NT2/D1 (cell line): ENCODE results near the gene TMEM240.
"Not testable (repeated sequence)": the region's sequence is repeated elsewhere in the genome, so short reads cannot be mapped to it uniquely, and the experiment has no call there.

Source experiments
- DNase-seq: peaks from one replicate; pipeline ENCODE4 v3.0.0-alpha.2; 2011; ENCODE audit warnings: low read depth, low spot score
- H3K27me3 ChIP-seq: 2 replicates; pipeline ENCODE4 v1.6.0; 2011; ENCODE audit warnings: mild to moderate bottlenecking; ENCODE audit not compliant: insufficient read length, insufficient read depth
- H3K36me3 ChIP-seq: 2 replicates; pipeline ENCODE4 v1.6.1; 2011; ENCODE audit warnings: mild to moderate bottlenecking, low read length, mixed read lengths; ENCODE audit not compliant: insufficient read depth, insufficient read length
- H3K4me1 ChIP-seq: 2 replicates; pipeline ENCODE4 v1.5.1; 2011; ENCODE audit not compliant: insufficient read depth, insufficient read length
- H3K4me3 ChIP-seq: 2 replicates; pipeline ENCODE4 v1.5.1; 2011; ENCODE audit warnings: low read depth; ENCODE audit not compliant: insufficient read length
- H3K9ac ChIP-seq: 2 replicates; pipeline ENCODE4 v1.6.0; 2011; ENCODE audit warnings: low read depth; ENCODE audit not compliant: insufficient read length
- H3K9me3 ChIP-seq: 2 replicates; pipeline ENCODE4 v1.5.1; 2011; ENCODE audit warnings: mild to moderate bottlenecking, low read length; ENCODE audit not compliant: insufficient read depth
- SUZ12 ChIP-seq: IDR thresholded peaks from 2 replicates; pipeline ENCODE4 v1.6.1; 2011; ENCODE audit not compliant: insufficient read length, insufficient read depth; ENCODE audit errors: extremely low read depth
- YY1 ChIP-seq: IDR thresholded peaks from 2 replicates; pipeline ENCODE4 v1.6.1; 2011; ENCODE audit not compliant: insufficient read length, insufficient read depth
- ZNF274 ChIP-seq: IDR thresholded peaks from 2 replicates; pipeline ENCODE4 v1.6.1; 2011; ENCODE audit warnings: mild to moderate bottlenecking, low read depth, low read length

TMEM240 gene

DNA sequence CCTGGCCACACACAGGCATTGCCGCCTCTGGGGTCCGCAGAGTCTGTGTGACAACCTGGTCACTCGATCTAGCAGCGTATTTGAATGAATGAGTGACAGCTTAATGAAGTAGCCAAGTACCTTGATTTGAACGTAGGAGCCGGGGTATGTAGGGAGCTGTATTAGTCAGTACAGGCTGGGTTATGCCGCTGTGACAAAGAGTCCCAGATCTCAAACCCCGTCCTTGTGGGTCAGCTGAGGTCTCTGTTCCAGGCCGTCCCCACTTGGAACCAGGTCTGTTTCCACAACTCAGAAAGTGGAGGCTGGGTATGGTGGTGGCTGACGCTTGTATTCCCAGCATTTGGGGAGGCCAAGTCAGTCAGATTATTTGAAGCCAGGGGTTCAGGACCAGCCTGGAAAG is 48.8 kb downstream of the TMEM240 start:
- H3K27me3 ChIP-seq: no peaks in the 10 kb centered on the region
- H3K9ac ChIP-seq: no peak overlapping the region
- H3K9me3 ChIP-seq: peaks cover 14% of the 10 kb centered on the region; the same call in 1 of the 2 replicates
- no peak for DNase-seq
- no peak overlapping the region for H3K4me3 ChIP-seq
- peaks cover 72% of the 10 kb centered on the region for H3K36me3 ChIP-seq
- TF ChIP-seq SUZ12: no peak
- no peak for TF ChIP-seq ZNF274
- no peaks in the 10 kb centered on the region for H3K4me1 ChIP-seq

DNA sequence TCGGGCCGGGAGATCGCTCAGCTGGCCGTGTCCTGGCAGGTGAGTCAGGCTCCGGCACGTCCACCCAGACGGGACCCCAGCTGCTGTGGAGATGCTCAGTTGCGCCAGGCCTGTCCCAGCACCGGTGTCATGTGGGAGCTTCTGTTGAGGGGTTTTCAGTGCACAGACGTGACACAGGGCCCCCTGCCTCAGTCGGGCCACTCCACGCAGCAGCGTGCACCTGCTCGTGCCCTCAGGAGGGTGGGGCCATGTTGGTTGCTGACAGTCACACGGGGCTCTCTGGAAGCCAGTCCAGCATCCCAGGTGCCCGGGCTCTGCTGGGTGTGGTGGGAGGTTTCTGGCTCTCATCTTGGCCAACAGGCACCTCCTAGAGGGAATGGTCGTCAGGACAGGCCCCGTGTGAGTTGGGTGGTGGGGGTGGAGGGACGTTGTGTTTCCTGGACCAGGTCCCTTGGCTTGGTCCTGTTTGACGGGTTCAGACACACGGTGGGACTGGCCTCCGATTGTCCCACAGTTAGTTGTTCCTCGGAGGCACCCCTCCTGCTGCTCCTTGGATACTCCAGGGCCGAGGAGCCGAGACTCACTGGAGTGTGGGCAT is 49.7 kb downstream of the TMEM240 start:
- no peaks in the 10 kb centered on the region for H3K27me3 ChIP-seq
- TF ChIP-seq ZNF274 (no peak), SUZ12 (no peak), YY1 (no peak)
- peaks cover 14% of the 10 kb centered on the region; the same call in 1 of the 2 replicates for H3K9me3 ChIP-seq
- H3K4me3 ChIP-seq: no peak overlapping the region
- no peak for DNase-seq
- H3K4me1 ChIP-seq: no peaks in the 10 kb centered on the region
- peaks cover 73% of the 10 kb centered on the region for H3K36me3 ChIP-seq
- H3K9ac ChIP-seq: no peak overlapping the region

- H3K36me3 ChIP-seq: peaks cover 71% of the 10 kb centered on the region
Measured at GRCh38 chr1:1489861-1490260, 50.6 kb downstream of the TMEM240 start.

GRCh38 chr1:1489231-1489630 is 51.2 kb downstream of the TMEM240 start:
- H3K27me3 ChIP-seq: no peaks in the 10 kb centered on the region
- TF ChIP-seq SUZ12: no peak
- no peak for TF ChIP-seq ZNF274
- TF ChIP-seq YY1: no peak
- no peak overlapping the region for H3K9ac ChIP-seq
- no peak overlapping the region for H3K4me3 ChIP-seq
- H3K4me1 ChIP-seq: no peaks in the 10 kb centered on the region
- H3K36me3 ChIP-seq: peaks cover 70% of the 10 kb centered on the region
- peaks cover 14% of the 10 kb centered on the region; the same call in 1 of the 2 replicates for H3K9me3 ChIP-seq
- DNase-seq: no peak

More at GRCh38 chr1:1489861-1490260, 50.6 kb downstream of the TMEM240 start:
- H3K9me3 ChIP-seq: peaks cover 14% of the 10 kb centered on the region; the same call in 1 of the 2 replicates
- no peak overlapping the region for H3K4me3 ChIP-seq
- H3K27me3 ChIP-seq: no peaks in the 10 kb centered on the region
- H3K9ac ChIP-seq: no peak overlapping the region
- DNase-seq: no peak
- TF ChIP-seq ZNF274 (no peak), SUZ12 (no peak), YY1 (no peak)
- H3K4me1 ChIP-seq: no peaks in the 10 kb centered on the region

GRCh38 chr1:1487701-1488100 is 52.7 kb downstream of the TMEM240 start:
- Histone ChIP-seq H3K4me3 (no peak overlapping the region), H3K9me3 (peaks cover 14% of the 10 kb centered on the region; the same call in 1 of the 2 replicates), H3K4me1 (no peaks in the 10 kb centered on the region), H3K36me3 (peaks cover 75% of the 10 kb centered on the region), H3K27me3 (no peaks in the 10 kb centered on the region), H3K9ac (no peak overlapping the region)
- DNase-seq: no peak
- TF ChIP-seq YY1 (no peak), ZNF274 (no peak), SUZ12 (no peak)

DNA sequence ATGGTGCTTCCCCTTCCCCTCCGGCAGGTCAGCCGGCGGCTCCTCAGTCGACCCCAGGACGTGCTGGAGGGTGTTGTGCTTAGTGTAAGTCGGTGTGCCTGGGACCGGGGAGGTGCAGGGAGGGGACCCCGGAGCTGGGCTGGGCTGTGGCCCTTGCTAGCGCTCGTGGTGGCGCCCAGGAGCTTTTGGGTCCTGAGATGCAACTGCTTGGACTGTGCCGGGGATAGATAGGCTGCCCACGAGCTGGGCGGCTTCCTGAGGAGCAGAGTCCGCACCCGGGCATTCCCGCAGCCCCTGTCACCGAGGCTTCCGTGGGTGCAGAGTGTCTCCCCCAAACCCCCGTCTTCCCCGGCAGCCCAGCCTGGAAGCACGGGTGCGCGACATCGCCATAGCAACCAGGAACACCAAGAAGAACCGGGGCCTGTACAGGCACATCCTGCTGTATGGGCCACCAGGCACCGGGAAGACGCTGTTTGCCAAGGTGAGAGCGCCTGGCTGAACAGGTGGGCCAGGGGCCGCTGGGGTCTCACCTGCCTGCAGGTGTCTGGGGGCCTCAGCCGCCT is 54.6 kb downstream of the TMEM240 start:
- H3K4me3 ChIP-seq, H3K9ac ChIP-seq, DNase-seq, H3K4me1 ChIP-seq, H3K9me3 ChIP-seq, H3K27me3 ChIP-seq: not testable (repeated sequence)
- peaks cover 70% of the 10 kb centered on the region for H3K36me3 ChIP-seq

GRCh38 chr1:1484976-1485750 is 55.3 kb downstream of the TMEM240 start:
- H3K4me3 ChIP-seq, H3K4me1 ChIP-seq, H3K9ac ChIP-seq, H3K27me3 ChIP-seq, DNase-seq, H3K9me3 ChIP-seq: not testable (repeated sequence)
- peaks cover 65% of the 10 kb centered on the region for H3K36me3 ChIP-seq
